ENCODE measurements around the gene SLC7A6OS. TPM values are rescaled to one million over a fixed set of nuclear protein-coding genes. Genes with fewer than 3 reads are reported as not detected.

Gene SLC7A6OS
- total RNA-seq, 1 donor from 2014 or later, result 25.2 TPM

- Mint-ChIP-seq H3K27ac (ENCODE audit: unreplicated experiment) (no peak overlapping the region), H3K36me3 (ENCODE audit: unreplicated experiment) (no peaks in the 10 kb centered on the region), H3K4me1 (ENCODE audit: low read depth, unreplicated experiment) (no peaks in the 10 kb centered on the region), H3K4me3 (ENCODE audit: unreplicated experiment) (no peak overlapping the region), H3K27me3 (ENCODE audit: unreplicated experiment) (no peaks in the 10 kb centered on the region), H3K9me3 (ENCODE audit: unreplicated experiment) (no peaks in the 10 kb centered on the region)
- TF ChIP-seq, protein P1, sequence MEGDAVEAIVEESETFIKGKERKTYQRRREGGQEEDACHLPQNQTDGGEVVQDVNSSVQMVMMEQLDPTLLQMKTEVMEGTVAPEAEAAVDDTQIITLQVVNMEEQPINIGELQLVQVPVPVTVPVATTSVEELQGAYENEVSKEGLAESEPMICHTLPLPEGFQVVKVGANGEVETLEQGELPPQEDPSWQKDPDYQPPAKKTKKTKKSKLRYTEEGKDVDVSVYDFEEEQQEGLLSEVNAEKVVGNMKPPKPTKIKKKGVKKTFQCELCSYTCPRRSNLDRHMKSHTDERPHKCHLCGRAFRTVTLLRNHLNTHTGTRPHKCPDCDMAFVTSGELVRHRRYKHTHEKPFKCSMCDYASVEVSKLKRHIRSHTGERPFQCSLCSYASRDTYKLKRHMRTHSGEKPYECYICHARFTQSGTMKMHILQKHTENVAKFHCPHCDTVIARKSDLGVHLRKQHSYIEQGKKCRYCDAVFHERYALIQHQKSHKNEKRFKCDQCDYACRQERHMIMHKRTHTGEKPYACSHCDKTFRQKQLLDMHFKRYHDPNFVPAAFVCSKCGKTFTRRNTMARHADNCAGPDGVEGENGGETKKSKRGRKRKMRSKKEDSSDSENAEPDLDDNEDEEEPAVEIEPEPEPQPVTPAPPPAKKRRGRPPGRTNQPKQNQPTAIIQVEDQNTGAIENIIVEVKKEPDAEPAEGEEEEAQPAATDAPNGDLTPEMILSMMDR (IDR thresholded peaks at IDR 0.05; ENCODE audit: partially characterized antibody, unreplicated experiment), result peak; percentile 60
- DNase-seq, result no peak
Observed at GRCh38 chr16:68328860-68329390, 18.2 kb upstream of the SLC7A6OS start.

- DNase-seq, result peak; percentile 80
- Mint-ChIP-seq H3K9me3 (ENCODE audit: unreplicated experiment) (no peaks in the 10 kb centered on the region), H3K36me3 (ENCODE audit: unreplicated experiment) (no peaks in the 10 kb centered on the region), H3K4me3 (ENCODE audit: unreplicated experiment) (no peak overlapping the region), H3K4me1 (ENCODE audit: low read depth, unreplicated experiment) (no peaks in the 10 kb centered on the region), H3K27me3 (ENCODE audit: unreplicated experiment) (no peaks in the 10 kb centered on the region), H3K27ac (ENCODE audit: unreplicated experiment) (no peak overlapping the region)
- TF ChIP-seq, protein P1 (IDR thresholded peaks at IDR 0.05; ENCODE audit: partially characterized antibody, unreplicated experiment), result peak; percentile 79
Observed at GRCh38 chr16:68328151-68328859, 17.6 kb upstream of the SLC7A6OS start.

GRCh38 chr16:68324780-68325357 lies 14.1 kb upstream of the SLC7A6OS start:
- Mint-ChIP-seq H3K36me3 (ENCODE audit: unreplicated experiment) (no peaks in the 10 kb centered on the region), H3K9me3 (ENCODE audit: unreplicated experiment) (no peaks in the 10 kb centered on the region), H3K27me3 (ENCODE audit: unreplicated experiment) (peaks cover under 1% of the 10 kb centered on the region), H3K4me3 (ENCODE audit: unreplicated experiment) (no peak overlapping the region), H3K27ac (ENCODE audit: unreplicated experiment) (no peak overlapping the region), H3K4me1 (ENCODE audit: low read depth, unreplicated experiment) (no peaks in the 10 kb centered on the region)
- TF ChIP-seq, protein P1 (IDR thresholded peaks at IDR 0.05; ENCODE audit: partially characterized antibody, unreplicated experiment), result no peak
- no peak for DNase-seq

DNA sequence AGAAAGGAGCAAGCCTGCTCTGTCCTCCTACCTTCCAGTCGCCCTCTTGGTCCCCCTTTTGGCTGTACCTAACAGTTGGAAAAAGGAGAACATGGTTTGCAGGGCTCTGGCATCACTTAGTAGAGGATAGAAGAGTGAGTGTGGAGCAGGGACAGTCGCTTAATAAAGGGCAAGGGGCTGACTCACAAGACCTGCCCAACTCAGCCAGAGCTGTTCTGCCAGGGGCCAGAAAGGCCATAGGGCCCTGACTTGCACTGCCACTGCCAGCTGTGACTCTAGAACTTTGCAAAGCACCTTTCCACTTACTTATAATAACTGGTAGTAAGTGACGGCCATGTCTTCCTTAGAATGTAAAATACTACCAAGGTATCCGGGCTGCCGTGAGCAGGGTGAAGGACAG lies 13.6 kb upstream of the SLC7A6OS start:
- H3K27me3 Mint-ChIP-seq (ENCODE audit: unreplicated experiment), result peaks cover 2% of the 10 kb centered on the region

More for the DNA sequence above, 13.6 kb upstream of the SLC7A6OS start:
- Mint-ChIP-seq H3K4me1 (ENCODE audit: low read depth, unreplicated experiment) (no peaks in the 10 kb centered on the region), H3K36me3 (ENCODE audit: unreplicated experiment) (no peaks in the 10 kb centered on the region), H3K9me3 (ENCODE audit: unreplicated experiment) (no peaks in the 10 kb centered on the region), H3K27ac (ENCODE audit: unreplicated experiment) (no peak overlapping the region), H3K4me3 (ENCODE audit: unreplicated experiment) (no peak overlapping the region)
- no peak for DNase-seq
- TF ChIP-seq, protein P1 (IDR thresholded peaks at IDR 0.05; ENCODE audit: partially characterized antibody, unreplicated experiment), result no peak
